Neuronal stem cell (in vitro differentiated cells): ENCODE measurements around the gene COA5.

Source experiments
- DNase-seq: peaks from one replicate; pipeline ENCODE4 v3.0.0-alpha.2; 2013; ENCODE audit warnings: low spot score
- H2AFZ ChIP-seq: one replicate; pipeline ENCODE4 v1.6.1; 2013; ENCODE audit warnings: mild to moderate bottlenecking, low read length, inconsistent platforms
- H2AK5ac ChIP-seq: 2 replicates; pipeline ENCODE4 v1.6.1; 2013; ENCODE audit warnings: low read depth, mild to moderate bottlenecking, inconsistent platforms, low read length, moderate library complexity, mixed read lengths
- H2BK120ac ChIP-seq: 2 replicates; pipeline ENCODE4 v1.6.1; 2013; ENCODE audit warnings: low read depth, mild to moderate bottlenecking, inconsistent platforms, low read length, moderate library complexity, mixed read lengths
- H2BK12ac ChIP-seq: one replicate; pipeline ENCODE4 v1.6.1; 2013; ENCODE audit warnings: low read length, inconsistent platforms
- H2BK15ac ChIP-seq: 2 replicates; pipeline ENCODE4 v1.6.1; 2013; ENCODE audit warnings: mild to moderate bottlenecking, low read length, inconsistent platforms, mixed read lengths
- H2BK5ac ChIP-seq: one replicate; pipeline ENCODE4 v1.6.1; 2013; ENCODE audit warnings: inconsistent platforms, mild to moderate bottlenecking, low read length, moderate library complexity
- H3K14ac ChIP-seq: one replicate; pipeline ENCODE4 v1.6.1; 2013; ENCODE audit warnings: low read length, inconsistent platforms
- H3K18ac ChIP-seq: 2 replicates; pipeline ENCODE4 v1.6.1; 2013; ENCODE audit warnings: low read length, inconsistent platforms
- H3K23ac ChIP-seq: 2 replicates; pipeline ENCODE4 v1.6.1; 2013; ENCODE audit warnings: low read depth, mild to moderate bottlenecking, mixed read lengths, low read length, inconsistent platforms; ENCODE audit not compliant: poor library complexity
- H3K27ac ChIP-seq: replicated peaks from 3 replicates; pipeline ENCODE4 v1.5.1; 2013; ENCODE audit warnings: low read length, inconsistent platforms
- H3K27me3 ChIP-seq, 3 experiments: 2 replicates each; pipeline ENCODE4 v1.6.1; 2013; ENCODE audit warnings: low read length in 3 of 3, mild to moderate bottlenecking in 2 of 3, inconsistent platforms in 1 of 3, low read depth in 1 of 3, mixed read lengths in 1 of 3, moderate library complexity in 1 of 3; ENCODE audit not compliant: control insufficient read depth in 3 of 3, insufficient read depth in 3 of 3
- H3K36me3 ChIP-seq, 2 donors: replicated peaks in 1 of 2; 2 replicates each; pipeline ENCODE4 v1.6.1; 2013; ENCODE audit warnings: low read length in 2 of 2; ENCODE audit not compliant: control insufficient read depth in 2 of 2, insufficient read depth in 2 of 2
- H3K4ac ChIP-seq: 2 replicates; pipeline ENCODE4 v1.6.1; 2013; ENCODE audit warnings: inconsistent platforms, mild to moderate bottlenecking, low read length, moderate library complexity
- H3K4me1 ChIP-seq, 2 donors: 1 replicate in 1 of 2; 2 replicates in 1 of 2; pipeline ENCODE4 v1.6.1; 2013; ENCODE audit warnings: low read length in 2 of 2, low read depth in 1 of 2; ENCODE audit not compliant: control insufficient read depth in 2 of 2, insufficient read depth in 1 of 2
- H3K4me2 ChIP-seq: one replicate; pipeline ENCODE4 v1.6.1; 2013; ENCODE audit warnings: mild to moderate bottlenecking, low read length, inconsistent platforms; ENCODE audit not compliant: insufficient read depth, poor library complexity, severe bottlenecking
- H3K4me3 ChIP-seq, 2 donors: 2 replicates each; pipeline ENCODE4 v1.5.1; 2013; ENCODE audit warnings: low read length in 2 of 2, mild to moderate bottlenecking in 2 of 2, inconsistent platforms in 1 of 2, moderate library complexity in 1 of 2
- H3K79me1 ChIP-seq: one replicate; pipeline ENCODE4 v1.6.1; 2013; ENCODE audit warnings: low read depth, mild to moderate bottlenecking, inconsistent platforms, low read length, moderate library complexity
- H3K9ac ChIP-seq: one replicate; pipeline ENCODE4 v1.6.1; 2013; ENCODE audit warnings: mild to moderate bottlenecking, low read depth, low read length, inconsistent platforms; ENCODE audit not compliant: poor library complexity
- H3K9me3 ChIP-seq, 2 donors: replicated peaks in 1 of 2; 2 replicates each; pipeline versions ENCODE3 to v1.6.1; 2013; ENCODE audit warnings: low read length in 2 of 2, mild to moderate bottlenecking in 2 of 2, inconsistent platforms in 1 of 2, low read depth in 1 of 2, mixed read lengths in 1 of 2, moderate library complexity in 1 of 2; ENCODE audit not compliant: control insufficient read depth in 2 of 2, insufficient read depth in 1 of 2
- H4K8ac ChIP-seq: one replicate; pipeline ENCODE4 v1.6.1; 2013; ENCODE audit warnings: low read depth, mild to moderate bottlenecking, inconsistent platforms, low read length, moderate library complexity
- H4K91ac ChIP-seq: one replicate; pipeline ENCODE4 v1.6.1; 2013; ENCODE audit warnings: low read length, low read depth, mild to moderate bottlenecking, inconsistent platforms; ENCODE audit not compliant: poor library complexity
- WGBS, 2 donors: extraction: QIAGEN DNeasy Blood & Tissue Kit; methylation state at CpG; one replicate each; pipeline ENCODE4 v1.1.7; 2013; ENCODE audit warnings: missing lambda C conversion rate in 2 of 2, mixed read lengths in 1 of 2; ENCODE audit not compliant: insufficient read length in 2 of 2, insufficient replicate concordance in 1 of 2; ENCODE audit errors: extremely low coverage in 2 of 2; 5-methylcytosine and 5-hydroxymethylcytosine counted together

COA5 gene

DNA sequence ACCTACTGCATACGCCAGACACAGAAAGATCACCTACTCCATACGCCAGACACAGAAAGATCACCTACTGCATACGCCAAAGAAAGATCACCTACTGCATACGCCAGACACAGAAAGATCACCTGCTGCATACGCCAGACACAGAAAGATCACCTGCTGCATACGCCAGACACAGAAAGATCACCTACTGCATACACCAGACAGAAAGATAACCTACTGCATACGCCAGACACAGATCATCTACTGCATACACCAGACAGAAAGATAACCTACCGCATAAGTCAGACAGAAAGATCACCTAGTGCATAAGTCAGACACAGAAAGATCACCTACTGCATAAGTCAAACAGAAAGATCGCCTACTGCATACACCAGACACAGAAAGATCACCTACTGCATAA is 25.8 kb downstream of the COA5 start:
- no peak for DNase-seq
- no peak overlapping the region for H3K9ac ChIP-seq

GRCh38 chr2:98580656-98581284 is 27.5 kb downstream of the COA5 start:
- H2BK12ac ChIP-seq = no peak overlapping the region
- H4K91ac ChIP-seq = no peak overlapping the region
- no peaks in the 10 kb centered on the region for H3K9me3 ChIP-seq
- no peak overlapping the region for H3K4ac ChIP-seq
- peaks cover 16 to 63% of the 10 kb centered on the region in 2 donors for H3K36me3 ChIP-seq
- H2AK5ac ChIP-seq = no peak overlapping the region
- no peak overlapping the region for H3K27ac ChIP-seq
- H3K4me2 ChIP-seq = no peak overlapping the region
- peaks cover 0 to 6% of the 10 kb centered on the region in 2 donors for H3K4me1 ChIP-seq
- H4K8ac ChIP-seq = no peak overlapping the region
- no peak overlapping the region for H2BK5ac ChIP-seq
- no peaks in the 10 kb centered on the region for H3K79me1 ChIP-seq
- no CpG with 5 or more reads among the region's 10 CpGs for WGBS, 2 donors
- no peak for DNase-seq
- peak overlapping the region; percentile 17 for H3K23ac ChIP-seq
- no peak overlapping the region for H2BK120ac ChIP-seq
- no peak overlapping the region for H3K14ac ChIP-seq
- no peak overlapping the region for H2AFZ ChIP-seq
- no peak overlapping the region for H3K4me3 ChIP-seq
- H3K18ac ChIP-seq = no peak overlapping the region
- no peak overlapping the region for H3K9ac ChIP-seq
- no peaks in the 10 kb centered on the region for H3K27me3 ChIP-seq
- H2BK15ac ChIP-seq = no peak overlapping the region

More for the DNA sequence above, 25.8 kb downstream of the COA5 start:
- Histone ChIP-seq H3K27me3 (no peaks in the 10 kb centered on the region), H3K14ac (no peak overlapping the region), H3K4me2 (no peak overlapping the region), H2BK5ac (no peak overlapping the region), H3K23ac (no peak overlapping the region), H4K91ac (no peak overlapping the region), H3K4ac (no peak overlapping the region), H3K4me3 (no peak overlapping the region), H3K18ac (no peak overlapping the region), H2BK15ac (no peak overlapping the region), H3K27ac (no peak overlapping the region), H2AK5ac (no peak overlapping the region), H2AFZ (no peak overlapping the region), H3K79me1 (no peaks in the 10 kb centered on the region), H2BK12ac (no peak overlapping the region), H3K9me3 (no peaks in the 10 kb centered on the region), H4K8ac (no peak overlapping the region), H2BK120ac (no peak overlapping the region), H3K4me1 (peaks cover 0 to 6% of the 10 kb centered on the region in 2 donors), H3K36me3 (peaks cover 17 to 59% of the 10 kb centered on the region in 2 donors)
- no CpG with 5 or more reads among the region's 9 CpGs for WGBS, 2 donors

GRCh38 chr2:98579926-98580325 is 28.4 kb downstream of the COA5 start:
- H3K27ac ChIP-seq = no peak overlapping the region
- no peaks in the 10 kb centered on the region for H3K27me3 ChIP-seq
- H3K23ac ChIP-seq = no peak overlapping the region
- no peak overlapping the region for H2BK5ac ChIP-seq
- H2AK5ac ChIP-seq = no peak overlapping the region
- H3K9me3 ChIP-seq = no peaks in the 10 kb centered on the region
- H3K9ac ChIP-seq = no peak overlapping the region
- H2BK12ac ChIP-seq = no peak overlapping the region
- H4K8ac ChIP-seq = no peak overlapping the region
- no peak for DNase-seq
- no peak overlapping the region for H2AFZ ChIP-seq
- H3K4me2 ChIP-seq = no peak overlapping the region
- WGBS, 2 donors = no CpG with 5 or more reads among the region's 7 CpGs
- no peaks in the 10 kb centered on the region for H3K79me1 ChIP-seq
- H3K4me1 ChIP-seq = peaks cover 0 to 6% of the 10 kb centered on the region in 2 donors
- no peak overlapping the region for H3K4ac ChIP-seq
- no peak overlapping the region for H2BK15ac ChIP-seq
- no peak overlapping the region for H3K14ac ChIP-seq
- H2BK120ac ChIP-seq = no peak overlapping the region
- peaks cover 15 to 72% of the 10 kb centered on the region in 2 donors for H3K36me3 ChIP-seq
- H3K18ac ChIP-seq = no peak overlapping the region
- no peak overlapping the region for H4K91ac ChIP-seq
- no peak overlapping the region for H3K4me3 ChIP-seq

GRCh38 chr2:98578231-98578630 is 30.1 kb downstream of the COA5 start:
- H3K36me3 ChIP-seq = peaks cover 14 to 69% of the 10 kb centered on the region in 2 donors
- DNase-seq = no peak
- no peak overlapping the region for H4K91ac ChIP-seq
- no peak overlapping the region for H2BK12ac ChIP-seq
- no peak overlapping the region for H3K18ac ChIP-seq
- no peak overlapping the region for H3K27ac ChIP-seq
- H3K4ac ChIP-seq = no peak overlapping the region
- no peak overlapping the region for H2AFZ ChIP-seq
- H3K9me3 ChIP-seq = no peaks in the 10 kb centered on the region
- H3K79me1 ChIP-seq = no peaks in the 10 kb centered on the region
- H3K9ac ChIP-seq = no peak overlapping the region
- no peak overlapping the region for H2AK5ac ChIP-seq
- H3K27me3 ChIP-seq = no peaks in the 10 kb centered on the region
- H2BK5ac ChIP-seq = no peak overlapping the region
- no peaks in the 10 kb centered on the region for H3K4me1 ChIP-seq
- H3K4me2 ChIP-seq = no peak overlapping the region
- H3K14ac ChIP-seq = no peak overlapping the region
- no peak overlapping the region for H2BK15ac ChIP-seq
- no peak overlapping the region for H2BK120ac ChIP-seq
- no CpG with 5 or more reads among the region's 9 CpGs for WGBS, 2 donors
- no peak overlapping the region for H4K8ac ChIP-seq
- no peak overlapping the region for H3K23ac ChIP-seq
- no peak overlapping the region for H3K4me3 ChIP-seq
